AG09309 (cell line): Measurements from ENCODE around the gene ZFAND3.

ENCODE experiments used
- DNase-seq: peaks from one replicate; pipeline ENCODE4 v3.0.0-alpha.2; 2010; ENCODE audit warnings: low read depth
- H3K4me3 ChIP-seq: 2 replicates; pipeline ENCODE4 v1.5.1; 2011; ENCODE audit warnings: mild to moderate bottlenecking, low read depth, low read length, moderate library complexity; ENCODE audit not compliant: control insufficient read depth
- TF ChIP-seq, protein P1 (sequence below): IDR thresholded peaks from 2 replicates; pipeline ENCODE4 v1.5.1; 2011; ENCODE audit warnings: mild to moderate bottlenecking, low read depth, low read length, inconsistent platforms; ENCODE audit not compliant: insufficient read depth, control insufficient read depth; ENCODE audit errors: missing control alignments

Gene ZFAND3

DNA sequence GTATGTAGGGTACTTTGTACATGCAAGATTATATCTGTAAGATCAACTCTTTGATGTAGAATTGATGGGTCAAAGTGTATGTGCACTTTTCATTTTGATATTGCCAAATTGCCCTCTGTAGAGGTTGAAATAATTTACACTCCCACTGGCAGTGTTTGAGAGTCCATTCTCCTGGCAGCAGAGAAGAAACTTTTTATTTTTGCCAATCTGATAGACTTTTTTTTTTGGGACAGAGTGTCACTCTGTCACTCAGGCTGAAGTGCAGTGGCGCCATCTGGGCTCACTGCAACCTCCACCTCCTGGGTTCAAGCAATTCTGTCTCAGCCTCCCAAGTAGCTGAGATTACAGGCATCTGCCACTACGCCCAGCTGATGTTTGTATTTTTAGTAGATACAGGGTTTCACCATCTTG is 199.2 kb downstream of the ZFAND3 start:
- TF ChIP-seq, protein P1, sequence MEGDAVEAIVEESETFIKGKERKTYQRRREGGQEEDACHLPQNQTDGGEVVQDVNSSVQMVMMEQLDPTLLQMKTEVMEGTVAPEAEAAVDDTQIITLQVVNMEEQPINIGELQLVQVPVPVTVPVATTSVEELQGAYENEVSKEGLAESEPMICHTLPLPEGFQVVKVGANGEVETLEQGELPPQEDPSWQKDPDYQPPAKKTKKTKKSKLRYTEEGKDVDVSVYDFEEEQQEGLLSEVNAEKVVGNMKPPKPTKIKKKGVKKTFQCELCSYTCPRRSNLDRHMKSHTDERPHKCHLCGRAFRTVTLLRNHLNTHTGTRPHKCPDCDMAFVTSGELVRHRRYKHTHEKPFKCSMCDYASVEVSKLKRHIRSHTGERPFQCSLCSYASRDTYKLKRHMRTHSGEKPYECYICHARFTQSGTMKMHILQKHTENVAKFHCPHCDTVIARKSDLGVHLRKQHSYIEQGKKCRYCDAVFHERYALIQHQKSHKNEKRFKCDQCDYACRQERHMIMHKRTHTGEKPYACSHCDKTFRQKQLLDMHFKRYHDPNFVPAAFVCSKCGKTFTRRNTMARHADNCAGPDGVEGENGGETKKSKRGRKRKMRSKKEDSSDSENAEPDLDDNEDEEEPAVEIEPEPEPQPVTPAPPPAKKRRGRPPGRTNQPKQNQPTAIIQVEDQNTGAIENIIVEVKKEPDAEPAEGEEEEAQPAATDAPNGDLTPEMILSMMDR = no peak
- no peak overlapping the region for H3K4me3 ChIP-seq
- DNase-seq = no peak

DNA sequence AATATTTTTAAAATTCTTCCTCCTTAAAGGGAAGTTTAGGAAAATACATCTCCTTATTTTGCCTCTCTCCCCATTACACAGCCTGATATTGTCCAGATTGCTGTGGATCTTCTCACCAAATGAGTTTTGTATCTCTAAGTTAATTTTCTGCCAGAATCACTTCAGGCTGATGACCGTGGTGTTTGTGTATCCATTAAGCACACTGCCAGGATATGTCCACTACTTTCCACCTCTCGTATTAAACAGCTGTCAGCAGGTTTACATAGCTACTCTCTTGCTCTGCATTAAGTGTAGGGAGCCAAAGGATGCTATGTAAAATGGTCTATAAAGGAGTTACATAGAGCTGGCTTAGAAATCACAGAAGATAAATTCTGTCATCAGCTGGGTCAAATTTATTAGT is 201.1 kb downstream of the ZFAND3 start:
- no peak for DNase-seq
- TF ChIP-seq, protein P1 = no peak
- H3K4me3 ChIP-seq = no peak overlapping the region

DNA sequence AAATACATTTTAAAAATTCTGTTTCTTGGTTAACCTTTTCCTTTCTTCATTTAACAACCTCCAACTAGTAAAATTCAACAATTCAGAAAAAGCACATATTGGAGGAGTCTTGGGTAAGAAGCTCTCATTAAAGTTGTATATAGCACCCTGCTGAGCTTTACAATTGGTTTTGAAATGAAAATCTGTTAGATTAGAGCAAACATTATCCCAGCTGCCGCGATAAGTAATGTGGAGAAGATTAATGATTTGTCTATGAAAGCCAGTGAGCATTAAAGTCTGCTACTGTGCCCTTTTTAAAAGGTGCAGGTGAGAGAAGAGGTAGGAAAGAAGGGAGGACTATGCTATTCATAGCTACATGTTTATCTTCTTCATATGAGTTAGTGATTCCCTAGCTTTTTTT is 201.5 kb downstream of the ZFAND3 start:
- TF ChIP-seq, protein P1 = no peak
- no peak overlapping the region for H3K4me3 ChIP-seq
- no peak for DNase-seq

DNA sequence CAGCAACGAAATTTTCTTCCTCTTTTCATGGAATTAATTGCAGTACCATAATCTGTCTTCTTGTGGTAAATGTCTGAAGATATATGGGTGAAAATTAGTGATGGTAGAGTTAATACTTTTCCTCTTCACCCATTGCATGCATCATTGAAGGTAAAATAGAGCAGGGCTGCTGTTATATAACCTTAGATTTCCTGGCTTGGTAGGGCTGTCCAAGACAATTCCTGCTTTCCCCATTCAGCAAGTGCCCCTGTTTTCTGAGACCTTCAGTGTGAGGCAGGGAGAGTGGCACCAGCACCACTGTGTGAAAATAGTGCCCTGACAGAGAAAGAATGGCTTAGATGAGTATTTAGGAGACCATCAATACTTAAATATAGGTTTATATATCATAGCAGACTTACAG is 202.0 kb downstream of the ZFAND3 start:
- TF ChIP-seq, protein P1 = no peak
- no peak overlapping the region for H3K4me3 ChIP-seq
- DNase-seq = no peak

DNA sequence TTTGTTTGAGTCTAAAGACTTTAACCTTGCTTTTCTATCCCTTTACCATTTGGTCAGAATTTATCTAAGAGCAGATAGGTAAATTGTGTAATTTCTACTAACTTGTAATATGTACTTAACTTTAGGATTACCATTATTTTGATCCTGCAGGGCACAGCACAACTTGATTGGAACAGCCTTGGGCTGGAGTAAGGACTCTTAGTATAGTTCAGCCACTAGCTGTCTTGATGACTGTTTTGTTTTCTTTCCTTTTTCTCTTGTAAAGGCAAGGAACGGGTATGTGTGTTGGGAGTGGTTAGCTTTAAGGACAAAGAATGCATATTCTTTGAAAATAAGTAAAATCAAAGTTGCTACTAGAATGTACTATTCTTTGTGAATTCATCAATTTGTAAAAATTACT is 203.2 kb downstream of the ZFAND3 start:
- H3K4me3 ChIP-seq = no peak overlapping the region
- DNase-seq = no peak
- TF ChIP-seq, protein P1 = no peak

DNA sequence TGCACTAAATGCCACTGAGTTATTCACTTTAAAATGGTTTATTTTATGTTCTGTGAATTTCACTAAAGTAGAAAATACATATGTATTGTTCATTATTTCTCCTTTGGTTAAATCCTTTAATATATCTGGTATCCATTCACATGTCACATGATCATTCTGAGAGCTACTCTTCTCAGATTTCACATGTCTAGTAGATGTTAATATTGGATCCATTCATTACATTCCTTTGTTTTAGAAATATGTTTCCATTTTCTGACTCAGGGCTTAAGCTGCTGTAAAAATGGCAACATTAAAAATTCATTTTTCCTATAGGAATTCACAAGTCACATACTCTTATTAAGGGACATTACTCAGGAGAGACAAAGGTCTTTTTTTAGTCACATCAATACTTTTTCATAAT is 205.4 kb downstream of the ZFAND3 start:
- H3K4me3 ChIP-seq = no peak overlapping the region
- no peak for DNase-seq
- TF ChIP-seq, protein P1 = no peak

DNA sequence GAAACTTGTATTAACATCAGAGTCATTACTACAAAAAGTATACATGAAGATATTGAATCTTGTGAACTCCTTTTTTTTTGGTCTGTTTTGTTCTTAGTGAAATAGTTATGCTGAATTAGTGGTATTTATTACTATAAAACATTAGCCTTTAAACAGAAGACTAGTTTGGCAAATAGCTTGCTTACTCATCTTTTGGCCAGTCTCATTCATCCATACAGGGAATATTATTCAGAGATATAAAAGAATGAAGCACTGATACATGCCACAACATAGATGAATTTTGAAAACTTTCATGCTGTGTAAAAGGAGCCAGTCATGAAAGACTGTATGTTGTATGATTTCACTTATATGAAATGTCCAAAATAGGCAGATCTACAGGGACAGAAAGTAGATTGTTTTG is 205.9 kb downstream of the ZFAND3 start:
- no peak for DNase-seq
- TF ChIP-seq, protein P1 = no peak
- no peak overlapping the region for H3K4me3 ChIP-seq
